ENCODE data around the gene DACT1. TPM values are rescaled to one million over a fixed set of nuclear protein-coding genes. Genes with fewer than 3 reads are reported as not detected.

The DACT1 gene
- total RNA-seq, 4 donors from 2014 or later = 5.0 to 22.7 (median 8.6) TPM

- TF ChIP-seq POLR2A (IDR thresholded peaks at IDR 0.05; ENCODE audit: low read depth) = no peak
- no peak for TF ChIP-seq POLR2AphosphoS5 (IDR thresholded peaks at IDR 0.05)
- TF ChIP-seq EP300 (IDR thresholded peaks at IDR 0.05) = no peak
- TF ChIP-seq, protein P1, sequence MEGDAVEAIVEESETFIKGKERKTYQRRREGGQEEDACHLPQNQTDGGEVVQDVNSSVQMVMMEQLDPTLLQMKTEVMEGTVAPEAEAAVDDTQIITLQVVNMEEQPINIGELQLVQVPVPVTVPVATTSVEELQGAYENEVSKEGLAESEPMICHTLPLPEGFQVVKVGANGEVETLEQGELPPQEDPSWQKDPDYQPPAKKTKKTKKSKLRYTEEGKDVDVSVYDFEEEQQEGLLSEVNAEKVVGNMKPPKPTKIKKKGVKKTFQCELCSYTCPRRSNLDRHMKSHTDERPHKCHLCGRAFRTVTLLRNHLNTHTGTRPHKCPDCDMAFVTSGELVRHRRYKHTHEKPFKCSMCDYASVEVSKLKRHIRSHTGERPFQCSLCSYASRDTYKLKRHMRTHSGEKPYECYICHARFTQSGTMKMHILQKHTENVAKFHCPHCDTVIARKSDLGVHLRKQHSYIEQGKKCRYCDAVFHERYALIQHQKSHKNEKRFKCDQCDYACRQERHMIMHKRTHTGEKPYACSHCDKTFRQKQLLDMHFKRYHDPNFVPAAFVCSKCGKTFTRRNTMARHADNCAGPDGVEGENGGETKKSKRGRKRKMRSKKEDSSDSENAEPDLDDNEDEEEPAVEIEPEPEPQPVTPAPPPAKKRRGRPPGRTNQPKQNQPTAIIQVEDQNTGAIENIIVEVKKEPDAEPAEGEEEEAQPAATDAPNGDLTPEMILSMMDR (IDR thresholded peaks at IDR 0.05) = no peak
- intact Hi-C loops (cut with DNase I) = no loop called here
- Histone ChIP-seq H3K36me3 (no peaks in the 10 kb centered on the region), H3K4me1 (no peaks in the 10 kb centered on the region), H3K27me3 (no peaks in the 10 kb centered on the region), H3K27ac (replicated peaks in 1 of 4) (no peak overlapping the region), H3K4me3 (no peak overlapping the region), H3K9me3 (no peaks in the 10 kb centered on the region)
- WGBS = 100% methylated on average over 1 of the region's 1 CpG
- DNase-seq (ENCODE audit: extremely low spot score) = no peak
Observed at GRCh38 chr14:58695514-58695913, 57.8 kb downstream of the DACT1 start.

DNA sequence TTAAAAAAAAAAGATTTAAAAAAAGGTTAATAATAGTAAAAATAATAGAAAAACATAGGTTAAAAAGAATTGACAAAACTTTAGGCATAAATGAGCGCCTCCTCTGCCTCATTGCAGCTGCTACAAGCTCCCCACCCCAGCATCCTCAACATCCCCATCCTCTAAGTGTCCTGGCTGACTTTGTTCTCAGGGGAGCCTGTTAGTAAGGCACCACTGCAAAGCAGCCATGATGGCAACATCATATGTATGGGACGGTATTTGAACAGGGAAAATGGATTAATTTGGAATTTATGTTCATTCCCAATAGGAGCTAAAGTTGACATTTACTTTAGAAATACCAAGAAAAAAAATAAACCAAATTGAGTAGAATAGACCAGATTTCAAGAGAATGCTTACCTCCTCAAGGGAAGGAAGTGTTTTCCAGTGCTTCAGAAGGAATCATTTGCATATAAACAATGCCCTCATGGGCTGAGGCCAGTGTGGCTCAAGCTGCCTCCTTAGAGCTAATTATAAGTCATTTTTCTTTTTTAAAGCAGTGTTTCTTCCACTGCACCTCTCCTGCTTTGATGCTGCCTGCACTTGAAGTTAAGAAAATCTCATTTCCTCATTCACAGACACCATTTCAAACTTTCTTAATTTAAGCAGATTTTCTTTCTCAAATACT lies 59.6 kb downstream of the DACT1 start:
- Histone ChIP-seq H3K36me3 (no peaks in the 10 kb centered on the region), H3K27ac (replicated peaks in 1 of 4) (no peak overlapping the region), H3K4me1 (no peaks in the 10 kb centered on the region), H3K4me3 (no peak overlapping the region), H3K27me3 (no peaks in the 10 kb centered on the region), H3K9me3 (no peaks in the 10 kb centered on the region)
- intact Hi-C loops (cut with DNase I) = no loop called here
- TF ChIP-seq POLR2AphosphoS5 (IDR thresholded peaks at IDR 0.05) (no peak), EP300 (IDR thresholded peaks at IDR 0.05) (no peak), POLR2A (IDR thresholded peaks at IDR 0.05; ENCODE audit: low read depth) (no peak)
- TF ChIP-seq, protein P1 (IDR thresholded peaks at IDR 0.05) = no peak
- no peak for DNase-seq (ENCODE audit: extremely low spot score)
- WGBS = 92% methylated on average over 2 of the region's 2 CpGs

Other genes with a start within 250 kb of the DACT1 start
- not detected for gene TOMM20L, start 242.0 kb upstream of the DACT1 start, total RNA-seq
- gene TIMM9, start 210.4 kb upstream of the DACT1 start, total RNA-seq = 10 to 100 TPM; 47.9 to 67.7 (median 52.8) TPM
- gene KIAA0586, start 210.2 kb upstream of the DACT1 start, total RNA-seq = 10 to 100 TPM; 10.8 to 17.1 (median 13.9) TPM

All from esophagus muscularis mucosa (tissue), 4 donors.